SIG-M5 treated with dmso at 0.1 percent for 504 hours (cell line): Measurements from ENCODE around the gene FSCN2.

Source experiments
- DNase-seq: peaks from one replicate; lab custom pipeline; 2025; ENCODE audit not compliant: unreplicated experiment; lab: John Stamatoyannopoulos, UW

Gene FSCN2

GRCh38 chr17:81538651-81539570 is 10.7 kb downstream of the FSCN2 start:
- no peak for DNase-seq

GRCh38 chr17:81539571-81539900 is 11.4 kb downstream of the FSCN2 start:
- no peak for DNase-seq

GRCh38 chr17:81539961-81540675 is 11.9 kb downstream of the FSCN2 start:
- no peak for DNase-seq

GRCh38 chr17:81540676-81541027 is 12.5 kb downstream of the FSCN2 start:
- DNase-seq = no peak

DNA sequence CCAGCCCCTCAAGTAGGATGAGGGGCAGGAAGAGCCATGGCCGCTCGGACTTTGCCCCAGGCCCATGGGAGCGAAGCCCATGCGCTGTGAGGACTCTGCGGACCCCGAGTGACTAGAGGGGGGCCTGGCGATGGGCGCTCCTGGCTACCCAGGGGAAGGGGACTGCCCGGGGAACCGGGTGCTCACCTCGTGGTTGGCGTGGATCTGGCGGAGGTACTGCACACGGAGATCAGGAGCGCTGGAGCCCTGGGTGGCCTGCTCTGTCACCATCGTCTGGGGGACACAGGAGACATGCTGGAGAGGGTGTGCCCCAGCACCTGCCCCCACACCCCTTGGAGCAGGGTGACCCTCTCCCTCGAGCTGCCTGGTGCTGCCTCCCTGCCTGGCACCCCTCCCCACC is 12.9 kb downstream of the FSCN2 start:
- DNase-seq = no peak

DNA sequence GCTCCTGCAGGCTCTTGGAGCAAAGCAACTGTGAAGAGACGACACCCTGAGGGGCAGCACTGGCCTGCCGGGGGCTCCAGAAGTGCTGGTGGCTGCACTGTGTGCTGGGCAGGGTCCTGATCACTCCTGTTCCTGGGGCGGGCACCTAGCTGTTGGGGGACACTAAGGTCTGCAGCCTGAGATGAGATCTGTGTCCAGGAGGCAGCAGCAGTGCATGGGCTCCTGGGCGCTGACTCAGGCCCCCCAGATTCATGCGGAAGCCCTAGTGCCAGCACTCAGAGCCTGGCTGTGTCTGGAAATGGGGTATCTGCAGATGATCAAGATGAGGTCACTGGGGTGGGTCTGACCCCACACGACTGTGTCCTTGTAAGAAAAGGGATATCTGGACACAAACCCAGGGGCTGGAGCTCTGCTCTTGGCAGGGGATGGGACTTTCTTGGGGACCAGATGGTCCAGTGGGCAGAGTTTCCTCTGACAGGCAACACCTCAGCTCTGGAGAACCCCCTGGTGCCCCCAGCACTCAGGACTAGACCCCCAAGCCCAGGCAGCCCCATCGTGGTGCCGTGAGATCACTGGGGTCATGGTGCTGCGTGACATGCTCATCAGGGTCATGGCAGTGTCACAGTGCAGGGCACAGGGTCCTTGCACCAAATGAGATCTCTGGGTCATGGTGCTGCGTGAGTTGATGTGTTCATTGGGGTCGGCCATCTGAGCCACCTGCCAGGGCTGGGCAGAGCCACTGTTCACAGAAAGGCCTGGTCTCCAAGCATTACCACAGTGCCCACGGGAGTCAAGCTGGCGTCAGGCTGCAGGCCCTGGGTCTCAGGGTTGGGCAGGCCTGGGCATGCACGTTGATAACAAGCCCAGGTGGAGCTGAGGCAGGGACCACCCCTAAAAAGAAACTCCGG is 14.5 kb downstream of the FSCN2 start:
- DNase-seq = no peak

GRCh38 chr17:81543339-81543675 is 15.1 kb downstream of the FSCN2 start:
- DNase-seq = no peak

- DNase-seq = no peak
Observed at GRCh38 chr17:81543756-81544155, 15.6 kb downstream of the FSCN2 start.

- no peak for DNase-seq
Observed at GRCh38 chr17:81544281-81544974, 16.3 kb downstream of the FSCN2 start.

- DNase-seq = no peak
Observed at GRCh38 chr17:81545160-81545949, 17.2 kb downstream of the FSCN2 start.

DNA sequence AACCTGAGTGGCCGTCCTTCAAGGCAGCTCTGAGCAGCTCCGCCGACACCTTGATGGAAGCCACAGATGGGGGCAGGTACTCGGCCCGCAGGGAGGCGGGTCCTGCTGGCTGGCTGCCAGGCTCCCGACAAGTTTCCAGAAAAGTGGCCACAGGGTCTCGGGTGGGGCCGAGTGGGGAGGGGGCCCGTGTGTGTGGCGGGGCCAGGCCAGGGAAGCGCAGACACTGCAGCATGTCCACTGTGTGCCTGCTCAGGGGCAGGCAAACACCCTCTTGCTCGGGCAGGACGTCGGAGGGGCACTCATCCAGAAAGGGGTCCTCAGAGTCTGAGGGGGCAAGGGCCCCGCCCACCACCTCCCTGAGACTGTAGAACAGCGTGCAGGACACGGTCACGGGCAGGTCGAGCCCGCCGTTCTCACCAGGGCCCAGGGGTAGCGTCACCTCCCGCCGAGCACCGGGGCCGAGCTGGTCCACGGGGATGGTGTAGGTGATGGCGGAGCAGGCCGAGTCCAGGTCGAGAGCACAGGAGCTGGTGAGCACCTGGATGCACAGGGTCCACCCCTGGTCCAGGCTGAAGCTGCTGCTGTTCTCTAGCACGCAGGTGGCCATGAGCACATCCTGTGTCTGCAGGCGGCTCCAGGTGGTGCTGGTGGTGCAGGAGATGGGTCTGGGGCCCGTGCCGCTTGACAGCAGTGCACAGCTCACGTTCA is 18.9 kb downstream of the FSCN2 start:
- DNase-seq = no peak

- no peak for DNase-seq
Observed at GRCh38 chr17:81547614-81547982, 19.4 kb downstream of the FSCN2 start.

GRCh38 chr17:81549031-81549557 is 20.9 kb downstream of the FSCN2 start:
- DNase-seq = no peak

GRCh38 chr17:81549826-81550225 is 21.6 kb downstream of the FSCN2 start:
- no peak for DNase-seq

DNA sequence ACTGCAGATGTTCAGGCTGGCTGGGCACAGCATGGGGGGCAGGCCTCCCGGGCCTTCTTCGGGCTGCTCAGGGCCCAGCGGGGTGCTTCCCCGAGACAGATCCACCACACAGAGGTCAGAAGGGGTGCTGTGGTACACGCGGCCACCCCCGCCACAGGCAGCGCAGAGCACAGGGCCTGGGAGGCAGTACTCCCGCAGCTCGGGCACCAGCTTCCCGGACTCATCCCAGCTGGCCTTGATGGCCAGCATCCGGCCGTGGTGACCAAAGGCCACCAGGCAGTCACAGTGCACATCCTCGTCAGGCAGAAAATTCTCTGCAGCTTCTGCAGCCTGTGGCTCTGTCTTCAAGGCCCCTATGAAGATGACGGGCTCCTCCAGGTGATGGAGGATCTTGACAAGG is 22.1 kb downstream of the FSCN2 start:
- DNase-seq = no peak

DNA sequence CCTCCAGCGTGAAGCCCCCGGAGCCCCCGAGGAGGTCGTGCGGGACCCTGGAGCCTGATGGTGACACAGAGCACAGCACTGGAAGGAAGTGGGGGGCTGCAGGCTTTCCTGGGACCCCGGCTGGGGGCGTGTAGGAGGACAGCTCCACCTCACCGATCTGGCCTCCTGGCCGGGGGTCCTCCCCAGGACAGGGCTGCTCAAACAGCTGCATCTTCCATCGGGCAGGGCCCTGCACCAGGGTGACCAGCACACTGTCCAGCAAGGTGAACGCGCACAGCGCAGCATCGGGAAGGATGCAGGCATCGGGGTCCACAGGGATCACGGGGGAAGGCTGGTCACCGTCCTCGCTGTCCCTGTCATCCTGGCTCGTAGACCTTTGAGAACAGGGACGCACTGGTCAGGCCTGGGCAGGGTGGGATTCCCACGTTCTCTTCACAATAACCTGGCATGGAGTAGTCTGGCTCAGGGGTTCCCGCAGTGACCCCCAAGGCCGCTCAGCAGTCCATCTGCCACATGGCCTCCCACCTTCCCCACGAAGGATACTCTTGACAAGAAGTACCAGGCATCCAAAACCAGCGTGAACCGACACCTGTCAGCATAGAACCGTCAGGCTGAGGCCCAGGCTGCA is 22.8 kb downstream of the FSCN2 start:
- no peak for DNase-seq

- no peak for DNase-seq
Observed at GRCh38 chr17:81551458-81552243, 23.5 kb downstream of the FSCN2 start.
